Neural progenitor cell (in vitro differentiated cells): ENCODE measurements around the gene PRSS8. TPM values are rescaled to one million over a fixed set of nuclear protein-coding genes. Genes with fewer than 3 reads are reported as not detected.

ENCODE experiments used
- DNase-seq: peaks from one replicate; pipeline ENCODE4 v3.0.0-alpha.2; 2016; ENCODE audit warnings: low spot score
- H2AFZ ChIP-seq: fragments of 200-600 bp; sonication (generic); replicated peaks from 2 replicates; pipeline ENCODE4 v1.6.1; 2016; ENCODE audit warnings: antibody characterized with exemption
- H3F3A ChIP-seq: fragments of 200-600 bp; sonication (generic); 2 replicates; pipeline ENCODE4 v1.6.1; 2016; ENCODE audit warnings: antibody characterized with exemption, low read depth
- H3K27ac ChIP-seq: fragments of 200-600 bp; sonication (generic); 2 replicates; pipeline ENCODE4 v1.5.1; 2016; ENCODE audit warnings: mild to moderate bottlenecking
- H3K27me3 ChIP-seq: fragments of 200-600 bp; sonication (generic); 2 replicates; pipeline ENCODE4 v1.6.1; 2016; ENCODE audit warnings: mild to moderate bottlenecking, moderate library complexity
- H3K36me3 ChIP-seq: fragments of 200-600 bp; sonication (generic); 2 replicates; pipeline ENCODE4 v1.5.1; 2016
- H3K4me1 ChIP-seq: fragments of 200-600 bp; sonication (generic); 2 replicates; pipeline ENCODE4 v1.6.1; 2016; ENCODE audit warnings: mixed run types
- H3K4me2 ChIP-seq: fragments of 200-600 bp; sonication (generic); 2 replicates; pipeline ENCODE4 v1.6.1; 2016
- H3K4me3 ChIP-seq: fragments of 200-600 bp; sonication (generic); 2 replicates; pipeline ENCODE4 v1.5.1; 2016
- H3K79me2 ChIP-seq: fragments of 200-600 bp; sonication (generic); 2 replicates; pipeline ENCODE4 v1.6.1; 2016; ENCODE audit warnings: low read depth
- H3K9ac ChIP-seq: fragments of 200-600 bp; sonication (generic); 2 replicates; pipeline ENCODE4 v1.6.1; 2016
- H3K9me3 ChIP-seq: fragments of 200-600 bp; sonication (generic); 2 replicates; pipeline ENCODE4 v1.5.1; 2016; ENCODE audit warnings: low read depth
- H4K20me1 ChIP-seq: fragments of 200-600 bp; sonication (generic); 2 replicates; pipeline ENCODE4 v1.6.1; 2016; ENCODE audit warnings: low read depth
- H3K27ac Mint-ChIP-seq: 3 replicates; pipeline ENCODE4 v1.8.0; 2021; ENCODE audit warnings: mixed read lengths
- H3K27me3 Mint-ChIP-seq: 2 replicates; pipeline ENCODE4 v1.8.0; 2022; ENCODE audit warnings: low read depth, mild to moderate bottlenecking, inconsistent platforms, moderate library complexity, mixed read lengths; ENCODE audit not compliant: insufficient read depth
- H3K36me3 Mint-ChIP-seq: 3 replicates; pipeline ENCODE4 v1.8.0; 2021; ENCODE audit warnings: mixed read lengths
- H3K4me1 Mint-ChIP-seq: 3 replicates; pipeline ENCODE4 v1.8.0; 2021; ENCODE audit warnings: mixed read lengths
- H3K4me3 Mint-ChIP-seq: 3 replicates; pipeline ENCODE4 v1.8.0; 2021; ENCODE audit warnings: mild to moderate bottlenecking, moderate library complexity, mixed read lengths
- H3K9me3 Mint-ChIP-seq: 3 replicates; pipeline ENCODE4 v1.8.0; 2020; ENCODE audit warnings: mixed read lengths
- CTCF ChIP-seq: fragments of 200-600 bp; sonication (generic); IDR thresholded peaks from 2 replicates; pipeline ENCODE4 v1.5.1; 2017; ENCODE audit warnings: antibody characterized with exemption, mild to moderate bottlenecking
- EZH2 ChIP-seq: fragments of 200-600 bp; sonication (generic); IDR thresholded peaks from 2 replicates; pipeline ENCODE4 v1.6.1; 2017; ENCODE audit warnings: antibody characterized with exemption, mild to moderate bottlenecking, moderate library complexity
- EZH2phosphoT487 ChIP-seq: fragments of 200-600 bp; sonication (generic); IDR thresholded peaks from 2 replicates; pipeline ENCODE4 v1.6.1; 2017; ENCODE audit warnings: antibody characterized with exemption
- total RNA-seq: library from RNA; depleted of rRNA; stranded (reverse); fragments of >200 nt; gene quantifications from 2 replicates; pipeline ENCODE4 v1.2.3, GENCODE V29; 2015; ENCODE audit warnings: low replicate concordance

PRSS8 gene
- total RNA-seq, 1 donor from 2014 or later = 2.7 TPM

GRCh38 chr16:31089199-31089598, 46.3 kb downstream of the PRSS8 start:
- Mint-ChIP-seq H3K4me3 (no peak overlapping the region), H3K27me3 (peaks cover 8% of the 10 kb centered on the region), H3K4me1 (peaks cover 8% of the 10 kb centered on the region), H3K9me3 (no peaks in the 10 kb centered on the region), H3K36me3 (peaks cover 5% of the 10 kb centered on the region), H3K27ac (no peak overlapping the region)
- H4K20me1 ChIP-seq = peaks cover 40% of the 10 kb centered on the region
- H3K9ac ChIP-seq = no peak overlapping the region
- no peak for DNase-seq
- H3K27me3 ChIP-seq = no peaks in the 10 kb centered on the region
- TF ChIP-seq EZH2 = no peak
- no peak for TF ChIP-seq CTCF
- TF ChIP-seq EZH2phosphoT487 = no peak
- peaks cover 9% of the 10 kb centered on the region for H3F3A ChIP-seq
- H3K27ac ChIP-seq = no peak overlapping the region
- no peaks in the 10 kb centered on the region for H3K36me3 ChIP-seq
- H3K4me1 ChIP-seq = peaks cover 3% of the 10 kb centered on the region
- H3K4me2 ChIP-seq = no peak overlapping the region
- peaks cover 22% of the 10 kb centered on the region for H3K79me2 ChIP-seq
- H3K9me3 ChIP-seq = no peaks in the 10 kb centered on the region
- H3K4me3 ChIP-seq = no peak overlapping the region
- no peak overlapping the region for H2AFZ ChIP-seq

GRCh38 chr16:31088459-31089183, 46.9 kb downstream of the PRSS8 start, which contains the start of gene PRSS53:
PRSS53 (minus strand) TSS chr16:31088943; CDS start chr16:31088809, 134 bp downstream.
- H3K79me2 ChIP-seq = peaks cover 22% of the 10 kb centered on the region
- no peaks in the 10 kb centered on the region for H3K27me3 ChIP-seq
- Mint-ChIP-seq H3K4me3 (no peak within 1 kb of the TSS), H3K27ac (no peak within 1 kb of the TSS), H3K4me1 (peaks cover 5% of the 10 kb centered on the region), H3K9me3 (no peaks in the 10 kb centered on the region), H3K27me3 (peaks cover 5% of the 10 kb centered on the region), H3K36me3 (peaks cover 5% of the 10 kb centered on the region)
- H3K36me3 ChIP-seq = no peaks in the 10 kb centered on the region
- peaks cover 3% of the 10 kb centered on the region for H3K4me1 ChIP-seq
- H2AFZ ChIP-seq = no peak within 1 kb of the TSS
- TF ChIP-seq CTCF (no peak), EZH2 (no peak), EZH2phosphoT487 (no peak)
- no peak within 1 kb of the TSS for H3K9ac ChIP-seq
- no peak within 1 kb of the TSS for H3K4me2 ChIP-seq
- H3K27ac ChIP-seq = no peak within 1 kb of the TSS
- DNase-seq = no peak
- peaks cover 40% of the 10 kb centered on the region for H4K20me1 ChIP-seq
- no peaks in the 10 kb centered on the region for H3K9me3 ChIP-seq
- H3F3A ChIP-seq = peaks cover 4% of the 10 kb centered on the region
- no peak within 1 kb of the TSS for H3K4me3 ChIP-seq

- Histone ChIP-seq H3K27ac (no peak overlapping the region), H4K20me1 (peaks cover 36% of the 10 kb centered on the region), H3F3A (peaks cover 3% of the 10 kb centered on the region), H2AFZ (no peak overlapping the region), H3K9me3 (no peaks in the 10 kb centered on the region), H3K4me1 (peaks cover 3% of the 10 kb centered on the region), H3K4me3 (no peak overlapping the region), H3K9ac (no peak overlapping the region), H3K79me2 (peaks cover 18% of the 10 kb centered on the region), H3K27me3 (no peaks in the 10 kb centered on the region), H3K4me2 (no peak overlapping the region), H3K36me3 (no peaks in the 10 kb centered on the region)
- peaks cover 5% of the 10 kb centered on the region for H3K27me3 Mint-ChIP-seq
- peaks cover 5% of the 10 kb centered on the region for H3K4me1 Mint-ChIP-seq
- peaks cover 7% of the 10 kb centered on the region for H3K36me3 Mint-ChIP-seq
- no peak overlapping the region for H3K4me3 Mint-ChIP-seq
- no peak overlapping the region for H3K27ac Mint-ChIP-seq
- H3K9me3 Mint-ChIP-seq = no peaks in the 10 kb centered on the region
- DNase-seq = no peak
- TF ChIP-seq EZH2phosphoT487 (no peak), CTCF (no peak), EZH2 (no peak)
Observed at GRCh38 chr16:31087971-31088370, 47.6 kb downstream of the PRSS8 start.
